ENCODE measurements around the gene CD48.

CD48 gene

DNA sequence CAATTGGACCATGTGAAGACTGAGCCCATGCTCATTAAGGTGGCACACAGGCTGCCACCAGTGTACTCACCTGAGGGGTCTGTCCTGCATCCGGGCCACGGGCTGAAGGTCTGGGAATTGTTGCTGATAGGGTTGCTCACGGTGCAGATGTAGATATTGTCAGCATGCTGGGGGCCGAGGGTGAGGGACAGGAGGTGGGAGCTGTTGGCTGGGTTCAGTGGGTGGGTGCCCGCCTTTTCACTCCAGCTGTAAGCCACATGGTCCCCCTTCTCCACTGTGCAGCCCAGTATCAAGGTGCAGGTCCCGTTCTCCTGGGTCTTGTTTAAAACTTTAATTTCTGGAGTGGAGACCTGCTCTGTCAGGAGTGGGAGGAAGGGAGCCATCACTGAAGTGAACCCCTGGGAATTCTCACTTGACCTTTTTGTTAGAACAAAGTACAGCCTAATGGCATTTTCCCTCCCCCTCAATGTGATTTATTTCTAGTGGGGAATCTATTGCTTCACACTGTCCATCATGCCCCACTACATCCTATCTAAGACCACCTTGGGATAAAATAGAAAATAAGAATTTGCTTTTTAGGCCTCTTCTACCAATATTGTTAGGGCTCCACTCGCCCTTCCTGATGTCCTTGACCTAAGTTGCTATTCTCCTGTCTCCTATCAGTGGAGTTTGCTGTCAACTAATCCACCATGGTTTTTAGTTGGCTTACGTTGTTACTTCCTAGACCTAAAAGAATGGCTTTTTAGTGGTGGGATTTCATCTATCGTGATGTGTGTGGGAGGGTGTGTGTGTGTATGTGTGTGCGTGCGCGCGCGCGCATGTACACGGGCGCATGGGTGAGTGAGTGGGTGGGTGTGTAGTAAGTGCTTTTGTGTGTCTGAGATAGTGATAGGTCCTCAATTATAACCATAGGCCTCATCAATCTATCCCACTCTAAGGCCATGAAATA is 76.8 kb downstream of the CD48 start:
- DNase-seq (ENCODE audit: low read depth): no peak

- DNase-seq (ENCODE audit: low read depth): no peak
Measured at GRCh38 chr1:160633330-160633903, 78.2 kb downstream of the CD48 start.

DNA sequence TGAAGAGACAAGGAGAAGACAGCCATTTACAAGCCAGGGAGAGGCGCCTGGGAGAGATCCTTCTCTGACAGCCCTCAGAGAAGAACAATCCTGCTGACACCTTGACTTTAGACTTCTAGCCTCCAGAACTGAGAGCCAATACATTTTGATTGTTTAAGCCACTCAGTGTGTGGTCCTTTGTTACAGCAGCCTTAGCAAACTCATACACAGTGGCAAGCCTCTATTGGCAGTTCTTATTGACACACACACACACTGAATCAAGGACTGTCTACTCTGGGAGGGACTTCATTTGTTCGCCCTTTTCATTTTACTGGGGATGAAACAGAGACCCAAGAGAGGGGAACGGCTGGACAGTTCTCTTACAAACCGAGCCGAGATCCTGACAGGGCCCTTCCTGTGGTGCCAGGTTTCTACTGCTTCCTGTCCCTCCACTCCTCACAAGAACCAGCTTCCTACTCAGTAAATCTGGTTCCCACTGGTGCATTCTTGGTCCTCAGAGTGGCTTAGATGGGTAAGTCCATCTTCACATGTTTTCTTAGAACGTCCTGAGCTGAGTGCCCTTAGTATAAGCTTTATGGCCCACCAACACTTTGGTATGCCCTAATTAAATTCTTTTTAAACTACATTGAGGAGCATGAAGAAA is 79.5 kb downstream of the CD48 start:
- no peak for DNase-seq (ENCODE audit: low read depth)

GRCh38 chr1:160630523-160631451 is 80.8 kb downstream of the CD48 start:
- no peak for DNase-seq (ENCODE audit: low read depth)

DNA sequence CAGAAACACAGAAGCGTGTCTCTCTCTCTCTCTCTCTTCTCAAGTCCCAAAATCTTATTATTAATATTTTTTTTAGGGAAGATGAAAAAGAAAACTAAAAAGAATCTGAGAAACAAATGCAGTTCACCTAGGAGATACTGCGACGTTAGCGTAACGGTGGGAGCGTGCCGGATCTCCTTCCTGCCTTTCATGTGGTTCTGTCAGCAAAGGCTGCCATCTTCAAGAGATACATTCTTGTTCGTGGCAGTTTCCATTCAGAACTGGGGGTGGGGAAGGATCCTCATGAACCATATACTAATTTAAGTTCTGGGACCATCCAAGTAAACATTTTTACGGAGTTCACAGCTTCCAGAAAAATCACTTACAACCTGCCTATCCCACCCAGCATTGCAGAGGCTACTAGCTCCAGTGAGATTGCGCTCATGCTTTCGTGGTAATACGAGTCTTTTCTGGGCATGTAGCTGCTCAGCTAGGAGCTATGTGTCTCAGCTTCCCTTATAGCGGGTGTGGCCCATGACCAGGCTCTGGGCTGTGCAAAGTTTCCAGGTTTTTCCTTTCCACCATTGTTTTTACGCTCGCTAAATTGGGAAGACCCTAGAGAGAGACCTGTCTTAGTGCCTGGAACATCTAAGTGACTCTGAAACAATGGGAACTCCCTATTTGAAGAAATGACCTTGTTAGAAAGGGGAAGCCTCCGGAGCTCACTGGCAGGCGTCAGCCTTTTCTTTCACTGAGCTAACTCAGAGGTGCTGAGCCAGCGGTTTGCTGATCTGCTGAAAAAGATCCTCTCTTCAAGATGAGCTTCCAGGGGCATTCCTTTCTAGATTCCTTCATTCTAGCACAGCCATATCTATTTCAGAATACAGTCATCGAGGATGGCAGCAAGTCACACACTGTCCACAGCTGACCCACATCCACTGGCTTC is 82.1 kb downstream of the CD48 start:
- no peak for DNase-seq (ENCODE audit: low read depth)

GRCh38 chr1:160628799-160629263 is 82.8 kb downstream of the CD48 start:
- no peak for DNase-seq (ENCODE audit: low read depth)

All from GM04504 (cell line).